Subcutaneous abdominal adipose tissue (tissue), 5 donors: Measurements from ENCODE around the gene GKAP1.
"Not testable (repeated sequence)": the region's sequence is repeated elsewhere in the genome, so short reads cannot be mapped to it uniquely, and the experiment has no call there.

Source experiments
- H3K27ac ChIP-seq: one replicate; pipeline ENCODE4 v1.7.0; 2013; ENCODE audit warnings: low read depth, mild to moderate bottlenecking, inconsistent platforms, low read length, moderate library complexity
- H3K27me3 ChIP-seq, 5 donors: one replicate each; pipeline ENCODE4 v1.7.0; 2013; ENCODE audit warnings: low read length in 5 of 5, inconsistent platforms in 1 of 5; ENCODE audit not compliant: control insufficient read depth in 5 of 5, insufficient read depth in 4 of 5
- H3K36me3 ChIP-seq, 5 donors: one replicate each; pipeline ENCODE4 v1.7.0; 2013; ENCODE audit warnings: low read length in 5 of 5; ENCODE audit not compliant: control insufficient read depth in 5 of 5, insufficient read depth in 5 of 5
- H3K4me1 ChIP-seq, 5 donors: one replicate each; pipeline ENCODE4 v1.7.0; 2013; ENCODE audit warnings: low read length in 5 of 5, mild to moderate bottlenecking in 3 of 5, moderate library complexity in 1 of 5; ENCODE audit not compliant: control insufficient read depth in 5 of 5, insufficient read depth in 5 of 5
- H3K4me3 ChIP-seq, 5 donors: one replicate each; pipeline ENCODE4 v1.7.0; 2013; ENCODE audit warnings: low read length in 5 of 5, low read depth in 1 of 5
- H3K9ac ChIP-seq, 5 donors: one replicate each; pipeline ENCODE4 v1.7.0; 2013; ENCODE audit warnings: low read length in 5 of 5, mild to moderate bottlenecking in 4 of 5, moderate library complexity in 3 of 5
- H3K9me3 ChIP-seq, 5 donors: one replicate each; pipeline ENCODE4 v1.7.0; 2013; ENCODE audit warnings: low read length in 5 of 5; ENCODE audit not compliant: control insufficient read depth in 5 of 5
- donor health status: healthy.
- donor health status: healthy.
- donor health status: healthy.
- donor health status: healthy.
- donor health status: healthy.

The GKAP1 gene

DNA sequence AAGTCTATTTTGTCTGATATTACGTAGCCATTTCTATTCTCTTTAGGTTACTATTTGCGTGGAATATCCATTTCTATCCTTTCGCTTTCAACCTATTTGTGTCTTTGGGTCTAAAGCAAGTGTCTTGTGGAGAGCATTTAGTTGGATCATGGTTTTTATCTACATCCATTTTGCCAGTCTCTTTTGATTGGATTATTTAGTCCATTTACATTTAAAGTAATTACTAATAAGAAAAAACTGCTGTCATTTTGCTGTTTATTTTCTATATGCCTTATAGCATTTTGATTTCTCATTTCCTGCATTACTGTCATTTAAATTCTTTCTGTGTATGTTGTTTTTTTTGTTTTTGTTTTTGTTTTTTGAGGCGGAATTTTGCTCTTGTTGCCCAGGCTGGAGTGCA, 83.8 kb downstream of the GKAP1 start:
- no peak overlapping the region for H3K4me3 ChIP-seq

GRCh38 chr9:83728591-83729368, 88.8 kb downstream of the GKAP1 start:
- not testable (repeated sequence) for H3K27ac ChIP-seq, H3K4me1 ChIP-seq, H3K36me3 ChIP-seq

More for the DNA sequence above, 83.8 kb downstream of the GKAP1 start:
- Histone ChIP-seq H3K27me3 (no peaks in the 10 kb centered on the region), H3K36me3 (peaks cover 0 to 4% (median 3%) of the 10 kb centered on the region in 5 donors), H3K27ac (no peak overlapping the region), H3K4me1 (no peaks in the 10 kb centered on the region), H3K9ac (no peak overlapping the region), H3K9me3 (peaks cover 0 to 6% (median 0%) of the 10 kb centered on the region in 5 donors)

DNA sequence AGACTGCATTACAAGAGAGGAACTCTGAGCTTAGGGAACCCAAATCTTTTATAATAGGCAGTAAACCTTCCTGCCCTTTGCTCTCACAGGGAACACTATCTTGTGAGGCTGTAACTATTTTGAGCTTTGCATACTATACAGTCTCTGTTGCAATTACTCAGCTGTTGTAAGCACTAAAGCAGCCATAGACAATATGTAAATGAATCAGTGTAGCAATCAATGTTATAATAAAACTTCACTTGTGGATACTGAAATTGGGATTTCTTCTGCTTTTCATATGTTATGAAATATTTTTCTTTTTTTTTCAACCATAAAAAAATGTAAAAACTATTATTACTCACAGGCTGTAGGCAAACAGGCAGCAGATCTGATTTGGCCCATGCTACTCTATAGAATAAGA, 93.1 kb downstream of the GKAP1 start:
- Histone ChIP-seq H3K4me1 (peaks cover 0 to 4% (median 0%) of the 10 kb centered on the region in 5 donors), H3K9me3 (peaks cover 0 to 9% (median 4%) of the 10 kb centered on the region in 5 donors), H3K36me3 (no peaks in the 10 kb centered on the region), H3K27me3 (no peaks in the 10 kb centered on the region), H3K4me3 (no peak overlapping the region), H3K27ac (no peak overlapping the region), H3K9ac (no peak overlapping the region)

More at GRCh38 chr9:83728591-83729368, 88.8 kb downstream of the GKAP1 start:
- H3K27me3 ChIP-seq, H3K4me3 ChIP-seq, H3K9ac ChIP-seq, H3K9me3 ChIP-seq: not testable (repeated sequence)

- H3K36me3 ChIP-seq: no peaks in the 10 kb centered on the region
- H3K4me1 ChIP-seq: peaks cover 0 to 4% (median 0%) of the 10 kb centered on the region in 5 donors
- no peak overlapping the region for H3K9ac ChIP-seq
- H3K4me3 ChIP-seq: no peak overlapping the region
- peaks cover 0 to 9% (median 4%) of the 10 kb centered on the region in 5 donors for H3K9me3 ChIP-seq
- no peak overlapping the region for H3K27ac ChIP-seq
- H3K27me3 ChIP-seq: no peaks in the 10 kb centered on the region
Observed at GRCh38 chr9:83722726-83723495, 94.7 kb downstream of the GKAP1 start.

DNA sequence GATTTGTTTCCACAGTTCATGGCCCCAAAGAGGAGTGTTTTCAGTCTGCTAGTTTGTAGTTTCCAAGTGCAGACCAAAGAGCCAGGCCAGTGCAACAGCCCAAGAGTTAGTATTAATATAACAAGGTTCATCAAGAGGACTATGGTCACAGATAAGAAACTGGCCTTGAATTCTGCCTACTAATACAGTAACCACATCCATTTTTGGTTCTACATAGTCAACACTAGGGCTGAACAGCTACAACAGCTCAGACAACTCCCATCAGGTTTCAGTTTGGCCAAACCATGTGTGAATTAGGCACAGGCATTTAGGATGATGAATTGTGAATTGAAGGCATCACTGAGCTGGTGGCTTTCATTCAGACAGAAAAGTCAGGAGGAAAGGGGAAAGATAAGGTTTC, 96.1 kb downstream of the GKAP1 start:
- no peaks in the 10 kb centered on the region for H3K36me3 ChIP-seq
- no peak overlapping the region for H3K9ac ChIP-seq
- no peaks in the 10 kb centered on the region for H3K27me3 ChIP-seq
- H3K4me1 ChIP-seq: peaks cover 0 to 4% (median 0%) of the 10 kb centered on the region in 5 donors
- H3K27ac ChIP-seq: no peak overlapping the region
- H3K9me3 ChIP-seq: peaks cover 0 to 10% (median 6%) of the 10 kb centered on the region in 5 donors
- no peak overlapping the region for H3K4me3 ChIP-seq

GRCh38 chr9:83715794-83716193, 101.8 kb downstream of the GKAP1 start:
- no peak overlapping the region for H3K27ac ChIP-seq
- H3K9me3 ChIP-seq: peaks cover 0 to 8% (median 2%) of the 10 kb centered on the region in 5 donors
- H3K4me3 ChIP-seq: no peak overlapping the region
- H3K36me3 ChIP-seq: no peaks in the 10 kb centered on the region
- peaks cover 0 to 7% (median 0%) of the 10 kb centered on the region in 5 donors for H3K4me1 ChIP-seq
- no peaks in the 10 kb centered on the region for H3K27me3 ChIP-seq
- no peak overlapping the region for H3K9ac ChIP-seq

- no peaks in the 10 kb centered on the region for H3K27me3 ChIP-seq
- peaks cover 0 to 8% (median 2%) of the 10 kb centered on the region in 5 donors for H3K9me3 ChIP-seq
- no peak overlapping the region for H3K4me3 ChIP-seq
Observed at GRCh38 chr9:83715221-83715620, 102.3 kb downstream of the GKAP1 start.

DNA sequence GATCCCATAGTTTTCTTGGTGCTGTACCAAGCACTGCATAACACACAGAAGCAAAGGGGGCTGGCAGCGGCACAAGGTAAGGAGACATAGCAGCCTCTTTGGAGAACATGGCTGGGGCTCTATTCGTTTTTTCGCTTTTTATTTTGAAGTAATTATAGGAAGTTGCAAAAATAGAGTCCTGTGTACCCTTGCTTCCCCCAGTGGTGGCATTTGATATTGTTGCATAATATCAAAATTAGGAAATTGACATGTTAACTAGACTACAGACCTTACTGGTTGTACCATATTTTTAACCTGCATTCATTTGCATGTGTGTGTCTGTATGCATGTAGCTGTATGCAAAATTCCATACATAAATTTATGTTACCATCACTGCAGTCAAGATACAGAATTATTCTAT, 103.2 kb downstream of the GKAP1 start:
- no peaks in the 10 kb centered on the region for H3K27me3 ChIP-seq
- H3K9ac ChIP-seq: no peak overlapping the region
- H3K4me3 ChIP-seq: no peak overlapping the region
- H3K9me3 ChIP-seq: peaks cover 0 to 8% (median 2%) of the 10 kb centered on the region in 5 donors
- peaks cover 0 to 4% (median 0%) of the 10 kb centered on the region in 5 donors for H3K4me1 ChIP-seq
- H3K36me3 ChIP-seq: no peaks in the 10 kb centered on the region
- H3K27ac ChIP-seq: no peak overlapping the region

More at GRCh38 chr9:83715221-83715620, 102.3 kb downstream of the GKAP1 start:
- peaks cover 0 to 7% (median 0%) of the 10 kb centered on the region in 5 donors for H3K4me1 ChIP-seq
- H3K36me3 ChIP-seq: no peaks in the 10 kb centered on the region
- no peak overlapping the region for H3K9ac ChIP-seq
- no peak overlapping the region for H3K27ac ChIP-seq

DNA sequence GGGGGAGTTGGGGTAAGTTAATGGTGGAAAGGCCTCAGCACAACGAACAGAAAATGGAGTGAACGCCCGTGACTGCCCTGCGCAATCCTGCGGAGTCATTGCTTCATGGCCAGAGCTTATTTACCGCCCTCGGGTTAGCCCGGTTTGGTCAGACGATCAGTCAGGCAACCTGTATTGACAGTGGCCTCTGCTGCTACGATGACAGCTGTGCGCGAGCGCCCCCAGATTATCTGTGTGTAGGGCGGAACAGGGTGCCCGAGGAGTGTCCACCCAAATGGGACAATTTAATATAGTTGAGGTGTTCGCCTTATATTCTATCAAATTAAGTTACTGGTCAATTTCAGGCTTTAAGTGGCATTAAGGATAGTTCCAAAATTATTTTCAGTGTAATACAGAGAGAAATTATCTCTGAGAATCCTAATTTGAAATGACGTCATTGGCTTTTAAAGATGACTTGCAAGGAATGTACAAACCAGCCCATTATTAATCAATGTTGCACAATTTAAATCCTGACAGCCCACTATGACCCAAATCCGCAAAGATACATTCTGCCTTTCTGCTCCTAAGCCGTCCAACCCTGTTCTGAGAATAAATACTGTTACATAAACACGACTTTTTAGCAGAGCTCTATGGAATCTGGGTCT, 108.9 kb downstream of the GKAP1 start:
- Histone ChIP-seq H3K27ac (peak overlapping the region; percentile 100), H3K36me3 (no peaks in the 10 kb centered on the region), H3K9me3 (no peaks in the 10 kb centered on the region), H3K4me3 (peak overlapping the region; percentile 88 to 94 (median 92)), H3K4me1 (peaks cover 3 to 28% (median 25%) of the 10 kb centered on the region in 5 donors), H3K9ac (peak overlapping the region; percentile 95 to 100 (median 99)), H3K27me3 (no peaks in the 10 kb centered on the region)
